CD4-positive, alpha-beta T cell (primary cell): Measurements from ENCODE around the gene PARD3B. TPM values are rescaled to one million over a fixed set of nuclear protein-coding genes. Genes with fewer than 3 reads are reported as not detected.

Source experiments
- ATAC-seq: fragments of 200-7000 bp; cut with Tn5 transposase; one replicate; pipeline ENCODE4 v1.10.0; 2022; ENCODE audit warnings: mild to moderate bottlenecking; ENCODE audit not compliant: poor library complexity
- CTCF ChIA-PET: fragments of 350-600 bp; sonication (Branson Sonifier 250); formaldehyde crosslinking; loops from one replicate; lab custom pipeline; 2021; ENCODE audit warnings: antibody characterized with exemption, inconsistent platforms; lab: Charles Lee
- POLR2A ChIA-PET: fragments of 350-600 bp; sonication (Branson Sonifier 250); formaldehyde crosslinking; loops from one replicate; lab custom pipeline; 2021; ENCODE audit warnings: antibody characterized with exemption, inconsistent platforms; lab: Charles Lee
- DNase-seq, 14 experiments: peaks; one replicate each; pipeline ENCODE4 v3.0.0-alpha.2; 2013 to 2020; ENCODE audit warnings: mixed read lengths in 2 of 14
- H3K27ac ChIP-seq, 2 donors: one replicate each; pipeline versions ENCODE4 v1.5.1 to v1.7.0; 2013; ENCODE audit warnings: low read length in 2 of 2, low read depth in 1 of 2, mild to moderate bottlenecking in 1 of 2
- H3K27me3 ChIP-seq, 2 experiments: 1 replicate in 1 of 2; 2 replicates in 1 of 2; pipeline versions ENCODE4 v1.6.1 to v1.7.0; 2013; ENCODE audit warnings: low read length in 2 of 2, control low read depth in 1 of 2, mild to moderate bottlenecking in 1 of 2, moderate library complexity in 1 of 2; ENCODE audit not compliant: insufficient read depth in 2 of 2, control insufficient read depth in 1 of 2
- H3K36me3 ChIP-seq: one replicate; pipeline ENCODE4 v1.6.1; 2013; ENCODE audit warnings: low read length, control low read depth; ENCODE audit not compliant: insufficient read depth
- H3K4me1 ChIP-seq: one replicate; pipeline ENCODE4 v1.6.1; 2013; ENCODE audit warnings: low read length, control low read depth; ENCODE audit not compliant: insufficient read depth
- H3K4me3 ChIP-seq: one replicate; pipeline ENCODE4 v1.5.1; 2013; ENCODE audit warnings: mild to moderate bottlenecking, low read length, moderate library complexity
- H3K9me3 ChIP-seq, 2 experiments: 1 replicate in 1 of 2; 2 replicates in 1 of 2; pipeline versions ENCODE4 v1.6.1 to v1.7.0; 2013; ENCODE audit warnings: low read length in 2 of 2, mild to moderate bottlenecking in 2 of 2, control low read depth in 1 of 2, moderate library complexity in 1 of 2; ENCODE audit not compliant: control insufficient read depth in 1 of 2, insufficient read depth in 1 of 2
- H3K27ac Mint-ChIP-seq: one replicate; pipeline ENCODE4 v1.8.0; 2020; ENCODE audit warnings: mixed read lengths
- H3K27me3 Mint-ChIP-seq: one replicate; pipeline ENCODE4 v1.8.0; 2021; ENCODE audit warnings: mixed read lengths
- H3K36me3 Mint-ChIP-seq: one replicate; pipeline ENCODE4 v1.8.0; 2021; ENCODE audit warnings: low read depth, mixed read lengths
- H3K4me1 Mint-ChIP-seq: one replicate; pipeline ENCODE4 v1.8.0; 2021; ENCODE audit warnings: low read depth, mixed read lengths
- H3K4me3 Mint-ChIP-seq: one replicate; pipeline ENCODE4 v1.8.0; 2020; ENCODE audit warnings: mild to moderate bottlenecking, mixed read lengths
- H3K9me3 Mint-ChIP-seq: one replicate; pipeline ENCODE4 v1.8.0; 2020; ENCODE audit warnings: mixed read lengths
- intact Hi-C, 2 experiments: fragments of 100-400 bp; cut with DNase I in 1 of 2; cut with micrococcal nuclease in 1 of 2; formaldehyde crosslinking; loops; one replicate each; pipeline versions ENCODE4 v1.15.1 to v1.9.0; 2023 to 2025; cut with DNase I, micrococcal nuclease
- total RNA-seq, 174 experiments: library from RNA in 2 of 174; stranded (reverse) in 2 of 174; gene quantifications; one replicate each; pipeline ENCODE4 v1.2.3 and lab custom pipeline; 2021 to 2026
- TF ChIP-seq, protein P1 (sequence below): fragments of 200-600 bp; IDR thresholded peaks from one replicate; pipeline ENCODE4 v1.8.0; 2022; ENCODE audit warnings: antibody characterized with exemption, mild to moderate bottlenecking

The PARD3B gene
- total RNA-seq, 2 experiments from 2014 or later = 0.87 to 1.9 TPM

DNA sequence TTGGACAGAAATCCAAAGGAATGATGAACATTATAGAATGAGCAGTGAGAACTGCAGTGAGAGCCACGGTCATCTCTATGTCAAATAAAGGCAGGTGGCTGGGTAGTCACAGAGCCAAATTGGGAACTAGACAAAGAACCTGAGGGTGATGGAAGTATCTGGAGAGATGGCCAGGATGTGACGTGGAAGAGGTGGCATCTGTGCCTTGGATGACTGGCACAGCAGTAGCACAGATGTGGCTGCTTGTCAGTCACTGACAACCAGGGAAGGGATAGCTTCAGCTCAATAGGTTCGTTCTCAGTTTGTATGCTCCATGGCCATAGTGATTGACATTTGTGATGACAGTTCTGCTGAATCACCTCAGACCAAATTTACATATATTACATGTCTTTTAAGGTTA lies 172.3 kb downstream of the PARD3B start:
- Histone ChIP-seq H3K36me3 (no peaks in the 10 kb centered on the region), H3K27ac (no peak overlapping the region), H3K4me1 (no peaks in the 10 kb centered on the region), H3K9me3 (no peaks in the 10 kb centered on the region), H3K27me3 (no peaks in the 10 kb centered on the region), H3K4me3 (no peak overlapping the region)
- Mint-ChIP-seq H3K4me3 (no peak overlapping the region), H3K36me3 (no peaks in the 10 kb centered on the region), H3K27ac (no peak overlapping the region), H3K27me3 (peaks cover under 1% of the 10 kb centered on the region), H3K9me3 (no peaks in the 10 kb centered on the region), H3K4me1 (no peaks in the 10 kb centered on the region)
- TF ChIP-seq, protein P1, sequence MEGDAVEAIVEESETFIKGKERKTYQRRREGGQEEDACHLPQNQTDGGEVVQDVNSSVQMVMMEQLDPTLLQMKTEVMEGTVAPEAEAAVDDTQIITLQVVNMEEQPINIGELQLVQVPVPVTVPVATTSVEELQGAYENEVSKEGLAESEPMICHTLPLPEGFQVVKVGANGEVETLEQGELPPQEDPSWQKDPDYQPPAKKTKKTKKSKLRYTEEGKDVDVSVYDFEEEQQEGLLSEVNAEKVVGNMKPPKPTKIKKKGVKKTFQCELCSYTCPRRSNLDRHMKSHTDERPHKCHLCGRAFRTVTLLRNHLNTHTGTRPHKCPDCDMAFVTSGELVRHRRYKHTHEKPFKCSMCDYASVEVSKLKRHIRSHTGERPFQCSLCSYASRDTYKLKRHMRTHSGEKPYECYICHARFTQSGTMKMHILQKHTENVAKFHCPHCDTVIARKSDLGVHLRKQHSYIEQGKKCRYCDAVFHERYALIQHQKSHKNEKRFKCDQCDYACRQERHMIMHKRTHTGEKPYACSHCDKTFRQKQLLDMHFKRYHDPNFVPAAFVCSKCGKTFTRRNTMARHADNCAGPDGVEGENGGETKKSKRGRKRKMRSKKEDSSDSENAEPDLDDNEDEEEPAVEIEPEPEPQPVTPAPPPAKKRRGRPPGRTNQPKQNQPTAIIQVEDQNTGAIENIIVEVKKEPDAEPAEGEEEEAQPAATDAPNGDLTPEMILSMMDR = no peak
- DNase-seq (no peak), ATAC-seq (no peak)
- ChIA-PET CTCF (no interaction called here), POLR2A (no interaction called here)
- intact Hi-C loops = no loop called here

DNA sequence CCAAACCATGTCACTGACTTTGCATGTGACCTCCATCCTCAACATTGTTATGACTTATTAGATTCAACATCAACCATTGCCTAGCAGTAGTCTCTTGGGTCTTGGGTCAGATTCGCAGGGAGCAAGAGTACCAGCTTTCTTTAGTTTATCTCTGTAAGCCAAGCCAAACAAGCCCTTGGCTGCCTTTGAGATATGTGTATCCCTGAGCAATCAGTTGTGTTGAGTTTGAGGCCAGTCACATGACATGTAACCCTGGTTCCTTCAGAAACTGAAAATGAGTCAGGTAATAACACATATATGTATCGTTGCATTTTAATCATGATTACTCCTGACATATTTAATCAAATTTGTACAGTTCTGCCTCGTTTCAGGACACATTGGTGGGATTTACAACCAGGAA lies 173.3 kb downstream of the PARD3B start:
- POLR2A ChIA-PET = no interaction called here
- Mint-ChIP-seq H3K27ac (no peak overlapping the region), H3K36me3 (no peaks in the 10 kb centered on the region), H3K9me3 (no peaks in the 10 kb centered on the region), H3K4me3 (no peak overlapping the region), H3K27me3 (peaks cover 4% of the 10 kb centered on the region), H3K4me1 (no peaks in the 10 kb centered on the region)
- H3K27ac ChIP-seq = no peak overlapping the region
- no peak overlapping the region for H3K4me3 ChIP-seq
- DNase-seq (no peak), ATAC-seq (no peak)
- no peaks in the 10 kb centered on the region for H3K27me3 ChIP-seq
- H3K9me3 ChIP-seq = no peaks in the 10 kb centered on the region
- CTCF ChIA-PET = no interaction called here
- intact Hi-C loops = no loop called here
- no peaks in the 10 kb centered on the region for H3K4me1 ChIP-seq
- TF ChIP-seq, protein P1 = no peak
- no peaks in the 10 kb centered on the region for H3K36me3 ChIP-seq

DNA sequence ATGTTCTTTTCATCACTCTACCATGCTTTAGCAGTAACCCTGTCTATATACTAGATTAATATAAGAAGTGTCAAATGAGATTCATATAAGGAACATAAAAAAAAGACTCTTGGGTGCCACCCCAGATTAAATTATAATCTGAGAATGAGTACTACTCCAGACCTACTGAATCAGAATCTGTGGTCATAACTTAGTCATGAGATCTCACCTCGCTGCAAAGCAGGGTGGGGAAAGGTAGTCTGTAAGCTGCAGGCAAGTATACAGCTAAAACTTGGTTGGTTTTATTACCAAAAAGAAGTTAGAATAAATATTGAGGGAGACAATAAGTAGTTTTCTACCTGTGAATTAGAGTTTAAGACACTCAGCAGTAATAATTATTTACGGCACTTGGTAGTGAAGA lies 175.6 kb downstream of the PARD3B start:
- TF ChIP-seq, protein P1 = no peak
- H3K27ac Mint-ChIP-seq = no peak overlapping the region
- no peak for ATAC-seq
- H3K36me3 Mint-ChIP-seq = no peaks in the 10 kb centered on the region
- no peak overlapping the region for H3K27ac ChIP-seq
- ChIA-PET POLR2A (no interaction called here), CTCF (no interaction called here)
- H3K27me3 Mint-ChIP-seq = peaks cover 4% of the 10 kb centered on the region
- H3K27me3 ChIP-seq = no peaks in the 10 kb centered on the region
- H3K4me3 ChIP-seq = no peak overlapping the region
- H3K4me3 Mint-ChIP-seq = no peak overlapping the region
- H3K36me3 ChIP-seq = no peaks in the 10 kb centered on the region
- H3K4me1 Mint-ChIP-seq = no peaks in the 10 kb centered on the region
- H3K4me1 ChIP-seq = no peaks in the 10 kb centered on the region
- no peaks in the 10 kb centered on the region for H3K9me3 ChIP-seq
- no peaks in the 10 kb centered on the region for H3K9me3 Mint-ChIP-seq
- DNase-seq = no peak
- intact Hi-C loops = no loop called here
